A673 (cell line): Measurements from ENCODE around the gene URI1. TPM values are rescaled to one million over a fixed set of nuclear protein-coding genes. Genes with fewer than 3 reads are reported as not detected.

Experiments used
- BruUV-seq: library from RNA; stranded (reverse); fragments of 400-500 nt; replicated peaks from 2 replicates; lab custom pipeline; 2021; lab: Mats Ljungman, UMichigan
- CTCF ChIA-PET: fragments of 300-600 bp; sonication (Branson Sonifier 250); formaldehyde crosslinking; loops from one replicate; lab custom pipeline; 2022; ENCODE audit warnings: antibody characterized with exemption; lab: Charles Lee
- POLR2A ChIA-PET: fragments of 300-600 bp; sonication (Branson Sonifier 250); formaldehyde crosslinking; loops from one replicate; lab custom pipeline; 2022; ENCODE audit warnings: antibody characterized with exemption; ENCODE audit not compliant: low non-redundant PET; lab: Charles Lee
- DNase-seq: peaks from one replicate; pipeline ENCODE4 v3.0.0-alpha.2; 2015; ENCODE audit warnings: low spot score
- H3K27ac ChIP-seq: fragments of 200-600 bp; sonication (generic); 2 replicates; pipeline ENCODE4 v1.5.1; 2016; ENCODE audit warnings: mixed run types, low read depth, mild to moderate bottlenecking, mixed read lengths, antibody characterized with exemption, low read length; ENCODE audit not compliant: poor library complexity, severe bottlenecking
- H3K27me3 ChIP-seq: fragments of 200-600 bp; sonication (generic); replicated peaks from 2 replicates; pipeline ENCODE4 v1.6.1; 2017; ENCODE audit warnings: mixed run types, low read depth, mild to moderate bottlenecking, mixed read lengths, antibody characterized with exemption, low read length; ENCODE audit not compliant: insufficient read depth, poor library complexity
- H3K36me3 ChIP-seq: fragments of 200-600 bp; sonication (generic); 2 replicates; pipeline ENCODE4 v1.6.1; 2016; ENCODE audit warnings: mixed run types, mild to moderate bottlenecking, mixed read lengths, antibody characterized with exemption, low read length; ENCODE audit not compliant: insufficient read depth, poor library complexity, severe bottlenecking
- H3K4me1 ChIP-seq: fragments of 200-600 bp; sonication (generic); 2 replicates; pipeline ENCODE4 v1.6.1; 2017; ENCODE audit warnings: mixed run types, mild to moderate bottlenecking, mixed read lengths, antibody characterized with exemption, low read length; ENCODE audit not compliant: insufficient read depth, poor library complexity, severe bottlenecking
- H3K4me3 ChIP-seq: fragments of 200-600 bp; sonication (generic); 2 replicates; pipeline ENCODE4 v1.5.1; 2016; ENCODE audit warnings: low read depth, mixed run types, mild to moderate bottlenecking, mixed read lengths, low read length; ENCODE audit not compliant: poor library complexity, severe bottlenecking
- H3K9me3 ChIP-seq: fragments of 200-600 bp; sonication (generic); 2 replicates; pipeline ENCODE4 v1.6.1; 2016; ENCODE audit warnings: mixed run types, low read depth, mild to moderate bottlenecking, mixed read lengths, antibody characterized with exemption, low read length; ENCODE audit not compliant: poor library complexity, severe bottlenecking
- EZH2 ChIP-seq: fragments of 200-600 bp; sonication (generic); IDR thresholded peaks from 2 replicates; pipeline ENCODE4 v1.6.1; 2017; ENCODE audit warnings: borderline replicate concordance, low read depth, mild to moderate bottlenecking, mixed read lengths, antibody characterized with exemption, low read length; ENCODE audit not compliant: poor library complexity, severe bottlenecking
- intact Hi-C: fragments of 100-400 bp; cut with micrococcal nuclease; formaldehyde crosslinking; loops from one replicate; pipeline ENCODE4 v1.10.0; 2022; ENCODE audit not compliant: unreplicated experiment
- total RNA-seq: library from RNA; stranded (reverse); gene quantifications from 2 replicates; pipeline ENCODE4 v1.2.3, GENCODE V29; 2021
- TF ChIP-seq, protein P1 (sequence below): fragments of 300-800, 200-600 bp; sonication (generic); conservative IDR thresholded peaks from 2 replicates; pipeline ENCODE4 v1.5.1; 2017; ENCODE audit warnings: low read depth, mild to moderate bottlenecking, antibody characterized with exemption, low read length, moderate library complexity, mixed read lengths

The URI1 gene
- total RNA-seq, 1 experiment from 2014 or later: 93.0 TPM

DNA sequence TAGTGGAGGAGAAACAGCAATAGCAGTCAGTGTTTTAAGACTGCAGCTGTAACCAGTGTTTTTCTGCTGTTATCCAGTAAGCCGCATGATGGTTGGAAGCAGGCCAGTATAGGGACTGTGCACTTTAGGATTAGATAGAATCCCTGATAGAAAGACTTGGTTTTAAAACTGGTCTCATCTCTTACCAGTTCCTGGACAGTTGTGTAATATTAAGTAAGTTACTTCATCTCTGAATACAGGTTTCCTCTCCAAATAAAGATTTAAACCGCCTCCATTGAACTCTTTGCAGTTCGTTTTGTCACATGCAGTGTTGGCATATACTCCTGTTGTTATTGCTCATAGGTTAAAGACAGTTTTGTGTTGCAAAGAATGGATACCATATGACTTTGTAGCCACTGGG lies 25.6 kb downstream of the URI1 start:
- Histone ChIP-seq H3K36me3 (no peaks in the 10 kb centered on the region), H3K27ac (peak overlapping the region; percentile 26), H3K9me3 (no peaks in the 10 kb centered on the region), H3K4me1 (peaks cover 84% of the 10 kb centered on the region), H3K27me3 (no peaks in the 10 kb centered on the region), H3K4me3 (no peak overlapping the region)
- ChIA-PET POLR2A (no interaction called here), CTCF (interaction anchor here (1.1 kb wide), 1 partner anchor 17 kb away, joined by 3 read pairs; no protein-coding TSS in a partner anchor)
- DNase-seq: peak; percentile 59
- intact Hi-C loops: no loop called here
- BruUV-seq: no TSS peak
- TF ChIP-seq, protein P1, sequence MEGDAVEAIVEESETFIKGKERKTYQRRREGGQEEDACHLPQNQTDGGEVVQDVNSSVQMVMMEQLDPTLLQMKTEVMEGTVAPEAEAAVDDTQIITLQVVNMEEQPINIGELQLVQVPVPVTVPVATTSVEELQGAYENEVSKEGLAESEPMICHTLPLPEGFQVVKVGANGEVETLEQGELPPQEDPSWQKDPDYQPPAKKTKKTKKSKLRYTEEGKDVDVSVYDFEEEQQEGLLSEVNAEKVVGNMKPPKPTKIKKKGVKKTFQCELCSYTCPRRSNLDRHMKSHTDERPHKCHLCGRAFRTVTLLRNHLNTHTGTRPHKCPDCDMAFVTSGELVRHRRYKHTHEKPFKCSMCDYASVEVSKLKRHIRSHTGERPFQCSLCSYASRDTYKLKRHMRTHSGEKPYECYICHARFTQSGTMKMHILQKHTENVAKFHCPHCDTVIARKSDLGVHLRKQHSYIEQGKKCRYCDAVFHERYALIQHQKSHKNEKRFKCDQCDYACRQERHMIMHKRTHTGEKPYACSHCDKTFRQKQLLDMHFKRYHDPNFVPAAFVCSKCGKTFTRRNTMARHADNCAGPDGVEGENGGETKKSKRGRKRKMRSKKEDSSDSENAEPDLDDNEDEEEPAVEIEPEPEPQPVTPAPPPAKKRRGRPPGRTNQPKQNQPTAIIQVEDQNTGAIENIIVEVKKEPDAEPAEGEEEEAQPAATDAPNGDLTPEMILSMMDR: no peak
- no peak for TF ChIP-seq EZH2

DNA sequence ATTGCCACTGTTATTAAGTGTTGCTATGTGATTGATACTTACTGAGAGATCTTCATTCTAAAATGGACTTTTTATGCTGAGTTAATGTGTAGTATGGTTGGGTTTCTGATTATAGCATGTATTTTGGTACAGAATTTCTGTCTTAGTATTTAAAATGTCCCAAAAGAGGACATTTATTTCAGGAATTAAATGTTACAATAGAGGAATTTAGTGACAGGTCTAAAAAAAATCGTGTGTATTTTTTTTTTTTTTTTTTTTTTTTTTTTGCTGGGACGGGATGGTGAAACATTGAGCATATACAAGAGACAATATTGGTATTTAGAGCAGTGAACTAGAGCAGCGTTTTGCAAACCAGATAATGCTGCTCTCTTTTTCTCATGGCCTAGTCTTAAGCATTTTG lies 27.9 kb downstream of the URI1 start:
- intact Hi-C loops: no loop called here
- Histone ChIP-seq H3K9me3 (no peaks in the 10 kb centered on the region), H3K27me3 (no peaks in the 10 kb centered on the region), H3K36me3 (no peaks in the 10 kb centered on the region), H3K27ac (no peak overlapping the region), H3K4me3 (no peak overlapping the region), H3K4me1 (peaks cover 78% of the 10 kb centered on the region)
- TF ChIP-seq, protein P1: no peak
- no peak for TF ChIP-seq EZH2
- DNase-seq: no peak
- ChIA-PET CTCF (no interaction called here), POLR2A (no interaction called here)
- no TSS peak for BruUV-seq

DNA sequence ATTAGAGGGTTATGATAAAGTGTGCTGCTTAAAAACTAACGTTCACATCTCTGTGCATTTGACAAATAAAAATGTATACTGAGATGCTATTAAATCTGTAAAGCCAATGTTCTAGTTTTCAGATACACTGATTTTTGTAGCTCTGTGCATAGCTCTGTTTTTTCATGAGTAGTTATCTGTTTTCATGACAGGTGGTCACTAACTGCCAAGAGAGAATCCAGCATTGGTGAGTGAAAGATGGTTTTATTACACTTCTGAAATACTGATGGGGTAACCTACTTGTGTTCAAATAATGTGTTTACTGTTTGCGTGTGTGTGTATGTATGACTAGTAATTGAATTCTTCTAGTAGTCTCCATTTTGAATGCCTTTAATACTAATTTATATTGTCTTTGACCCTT lies 29.0 kb downstream of the URI1 start:
- H3K27ac ChIP-seq: no peak overlapping the region
- no peaks in the 10 kb centered on the region for H3K27me3 ChIP-seq
- ChIA-PET CTCF (no interaction called here), POLR2A (no interaction called here)
- DNase-seq: no peak
- TF ChIP-seq EZH2: no peak
- TF ChIP-seq, protein P1: no peak
- BruUV-seq: no TSS peak
- H3K4me3 ChIP-seq: no peak overlapping the region
- intact Hi-C loops: no loop called here
- peaks cover 76% of the 10 kb centered on the region for H3K4me1 ChIP-seq
- H3K9me3 ChIP-seq: no peaks in the 10 kb centered on the region
- no peaks in the 10 kb centered on the region for H3K36me3 ChIP-seq
